ENCODE data around the gene TMPRSS6. TPM values are rescaled to one million over a fixed set of nuclear protein-coding genes. Genes with fewer than 3 reads are reported as not detected.
A peak's percentile ranks its signal among the peaks of the same experiment; 100 is the strongest.

Gene TMPRSS6
- total RNA-seq, 2 experiments from 2014 or later = 17.6 to 20.2 TPM

DNA sequence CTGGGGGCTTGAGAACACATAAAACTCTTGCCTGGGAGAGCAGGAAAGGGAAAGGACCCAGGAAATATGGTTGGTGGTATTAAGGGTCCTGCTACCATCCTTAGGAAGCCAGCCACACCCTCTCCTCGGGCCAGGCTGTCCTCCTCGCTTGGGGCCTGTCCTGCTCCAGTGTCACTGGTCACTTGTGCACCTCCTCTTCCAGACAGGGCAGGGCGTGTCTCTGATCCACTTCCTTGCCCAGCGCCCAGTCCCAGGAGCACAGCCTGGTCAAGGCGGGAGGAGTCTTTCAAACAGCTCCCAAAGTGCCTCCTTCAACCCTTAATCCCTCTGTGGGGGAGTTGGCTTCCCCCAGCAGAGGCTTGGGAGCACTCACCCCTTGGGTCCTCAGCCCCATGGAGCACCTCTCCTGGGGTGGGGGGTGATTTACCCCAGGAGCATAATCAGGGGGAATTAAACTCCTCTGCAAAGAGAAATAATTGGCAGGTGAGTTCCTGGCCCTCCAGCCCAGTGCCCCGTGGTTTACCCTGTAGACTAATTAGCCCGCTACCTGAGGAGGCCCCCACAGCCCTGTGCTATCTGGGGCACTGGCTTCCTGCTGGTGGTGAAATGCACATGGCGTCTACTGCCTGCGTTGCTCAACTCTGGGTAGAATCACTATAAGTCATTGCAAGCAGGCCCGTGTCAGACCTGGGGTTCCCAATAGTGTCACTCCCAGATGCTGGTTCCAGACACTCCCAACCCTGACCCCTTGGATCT, 8.0 kb downstream of the TMPRSS6 start:
- ChIA-PET CTCF (interaction anchor here (1.0 to 1.5 kb wide), 3 partner anchors 14 to 124 kb away, joined by 3 to 5 read pairs (median 4); no protein-coding TSS in a partner anchor), POLR2A (no interaction called here)
- Mint-ChIP-seq H3K4me3 (no peak overlapping the region), H3K27ac (no peak overlapping the region), H3K4me1 (peaks cover 23% of the 10 kb centered on the region), H3K9me3 (ENCODE audit: low read depth) (no peaks in the 10 kb centered on the region), H3K27me3 (peaks cover 10% of the 10 kb centered on the region), H3K36me3 (ENCODE audit: low read depth) (peaks cover 1% of the 10 kb centered on the region)
- ATAC-seq = no peak
- intact Hi-C loops (cut with DNase I, micrococcal nuclease) = no loop called here
- no peak for DNase-seq

DNA sequence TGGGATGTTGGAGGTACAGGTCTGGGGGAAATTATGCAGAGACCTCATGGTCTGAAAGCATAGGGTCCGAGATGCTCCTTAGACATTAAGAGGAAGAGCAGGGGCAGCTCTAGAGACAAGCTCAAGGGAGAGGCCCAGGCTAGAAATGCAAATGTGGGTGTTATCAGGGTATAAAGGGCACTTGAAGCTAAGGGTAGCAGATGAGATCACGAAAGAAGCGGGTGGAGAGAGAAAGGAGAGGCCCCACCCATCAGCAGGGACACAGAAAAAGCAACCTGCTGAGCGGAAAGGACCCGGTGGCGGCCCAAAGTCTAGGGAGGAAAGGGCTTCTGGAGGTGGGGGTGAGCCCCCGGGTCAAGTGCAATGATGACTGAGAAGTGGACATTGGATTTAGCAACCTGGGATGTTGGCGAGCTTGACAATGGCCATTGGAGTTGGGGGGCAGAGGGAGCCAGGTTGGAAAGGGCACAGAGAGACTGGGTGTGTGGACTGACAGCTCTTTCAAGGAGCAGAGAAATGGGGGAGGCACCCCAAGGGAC, 8.9 kb downstream of the TMPRSS6 start:
- Mint-ChIP-seq H3K9me3 (ENCODE audit: low read depth) (no peaks in the 10 kb centered on the region), H3K27me3 (peaks cover 11% of the 10 kb centered on the region), H3K27ac (no peak overlapping the region), H3K4me1 (peaks cover 24% of the 10 kb centered on the region), H3K4me3 (no peak overlapping the region), H3K36me3 (ENCODE audit: low read depth) (peaks cover 1% of the 10 kb centered on the region)
- CTCF ChIA-PET = interaction anchor here (0.6 to 1.5 kb wide), 4 partner anchors 13 to 422 kb away, joined by 3 to 5 read pairs (median 4); no protein-coding TSS in a partner anchor
- POLR2A ChIA-PET = interaction anchor here (1.2 kb wide), 1 partner anchor 22 kb away, joined by 3 read pairs; no protein-coding TSS in a partner anchor
- ATAC-seq (peak; percentile 63), DNase-seq (no peak)
- intact Hi-C loops (cut with DNase I, micrococcal nuclease) = no loop called here

DNA sequence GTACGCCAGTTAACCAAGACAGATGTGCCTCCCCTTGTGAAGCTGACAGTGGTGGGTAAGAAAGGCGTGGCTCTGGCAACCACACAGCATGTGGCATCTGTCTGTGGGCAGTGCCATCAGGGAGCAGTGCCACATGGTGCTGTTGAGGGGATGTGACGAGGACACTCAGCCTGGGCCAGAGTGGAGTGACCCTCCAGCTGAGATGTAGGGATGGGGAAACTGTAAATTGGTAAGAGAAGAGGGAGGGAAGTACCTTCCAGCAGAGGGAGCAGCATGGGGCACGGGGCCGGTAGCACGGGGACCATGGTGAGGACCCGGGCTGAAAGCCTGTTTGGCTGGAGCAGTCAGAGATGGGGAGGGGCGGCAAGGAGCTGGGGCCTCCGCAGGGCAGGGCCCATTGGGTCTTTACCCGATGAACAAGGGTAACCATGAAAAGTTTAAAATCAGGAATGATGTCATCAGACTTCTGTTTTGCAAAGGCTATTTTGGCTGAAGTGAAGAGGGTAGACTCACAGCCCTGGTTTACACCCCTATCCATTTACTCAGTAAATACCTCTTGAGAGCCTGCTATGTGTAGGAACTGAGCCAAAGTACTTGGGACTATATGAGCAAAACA, 10.4 kb downstream of the TMPRSS6 start:
- POLR2A ChIA-PET = no interaction called here
- H3K9me3 Mint-ChIP-seq (ENCODE audit: low read depth) = no peaks in the 10 kb centered on the region
- H3K27ac Mint-ChIP-seq = peak overlapping the region; percentile 64
- ATAC-seq (no peak), DNase-seq (no peak)
- CTCF ChIA-PET = interaction anchor here (0.5 to 1.0 kb wide), 5 partner anchors 14 to 33 kb away, joined by 3 read pairs; no protein-coding TSS in a partner anchor
- peaks cover 11% of the 10 kb centered on the region for H3K27me3 Mint-ChIP-seq
- peaks cover 38% of the 10 kb centered on the region for H3K4me1 Mint-ChIP-seq
- H3K4me3 Mint-ChIP-seq = no peak overlapping the region
- peaks cover 1% of the 10 kb centered on the region for H3K36me3 Mint-ChIP-seq (ENCODE audit: low read depth)
- intact Hi-C loops (cut with DNase I, micrococcal nuclease) = no loop called here

DNA sequence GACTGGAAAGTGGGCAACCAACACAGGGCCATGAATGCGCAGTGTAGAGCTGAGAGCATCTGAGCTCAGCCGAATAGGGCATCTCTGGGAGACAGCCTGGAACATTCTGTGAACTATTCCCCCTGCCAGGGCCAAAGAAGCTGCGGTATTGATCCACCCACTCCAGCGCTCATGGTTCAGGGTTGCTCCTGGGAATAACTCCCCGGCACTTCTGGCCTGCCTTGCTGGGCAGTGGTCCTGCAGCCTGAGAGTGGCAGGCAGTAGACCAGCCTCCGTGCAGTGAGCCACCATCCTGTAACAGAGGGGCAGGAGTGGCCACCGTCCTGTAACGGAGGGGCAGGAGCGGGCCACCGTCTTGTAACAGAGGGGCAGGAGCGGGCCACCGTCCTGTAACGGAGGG, 12.2 kb downstream of the TMPRSS6 start:
- CTCF ChIA-PET = no interaction called here
- ATAC-seq (no peak), DNase-seq (no peak)
- Mint-ChIP-seq H3K27ac (no peak overlapping the region), H3K36me3 (ENCODE audit: low read depth) (peaks cover 3% of the 10 kb centered on the region), H3K4me3 (no peak overlapping the region), H3K9me3 (ENCODE audit: low read depth) (no peaks in the 10 kb centered on the region), H3K27me3 (peaks cover 11% of the 10 kb centered on the region), H3K4me1 (peaks cover 37% of the 10 kb centered on the region)
- intact Hi-C loops (cut with DNase I, micrococcal nuclease) = no loop called here
- POLR2A ChIA-PET = no interaction called here

DNA sequence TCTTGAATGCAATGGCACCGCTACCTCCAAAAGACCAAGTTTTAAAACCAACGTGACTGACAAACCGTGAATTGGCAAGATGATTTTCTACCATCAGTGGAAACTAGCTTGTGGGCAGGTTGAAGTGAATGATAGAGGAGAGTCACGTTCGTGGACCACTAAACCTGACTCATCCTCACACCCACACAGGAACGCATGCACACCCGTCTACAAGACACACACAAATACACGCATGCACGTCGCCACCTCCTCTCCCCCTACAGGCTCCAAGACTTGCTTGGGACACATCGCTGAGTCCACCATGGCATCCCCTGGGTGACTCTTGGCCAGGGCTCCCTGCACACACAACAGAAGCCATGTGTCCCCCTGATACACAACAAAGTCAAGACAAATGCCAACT, 14.4 kb downstream of the TMPRSS6 start:
- POLR2A ChIA-PET = interaction anchor here (1.0 to 1.7 kb wide), 2 partner anchors 15 to 27 kb away, joined by 3 to 7 read pairs; no protein-coding TSS in a partner anchor
- peaks cover 31% of the 10 kb centered on the region for H3K4me1 Mint-ChIP-seq
- peak; percentile 87 for ATAC-seq

DNA sequence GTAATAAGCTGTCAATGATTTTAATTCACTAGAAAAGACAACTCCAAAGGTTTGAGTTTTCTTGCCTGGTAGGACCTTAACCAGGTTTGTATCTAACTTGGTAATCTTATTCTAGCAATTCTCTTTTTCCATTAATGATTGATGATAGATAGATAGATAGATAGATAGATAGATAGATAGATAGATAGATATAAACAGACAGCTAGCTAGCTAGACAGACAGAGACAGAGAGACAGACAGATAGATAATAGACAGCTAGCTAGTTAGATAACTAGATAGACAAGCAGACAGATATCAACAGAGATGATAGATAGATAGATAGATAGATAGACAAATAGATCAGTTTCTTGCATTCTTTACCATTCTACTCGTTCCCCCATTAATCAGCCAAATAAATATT, 15.3 kb downstream of the TMPRSS6 start:
- CTCF ChIA-PET = interaction anchor here (1.0 to 1.7 kb wide), 2 partner anchors 13 to 28 kb away, joined by 3 to 9 read pairs; no protein-coding TSS in a partner anchor
- intact Hi-C loops (cut with DNase I, micrococcal nuclease) = no loop called here
- Mint-ChIP-seq H3K9me3 (ENCODE audit: low read depth) (no peaks in the 10 kb centered on the region), H3K27me3 (peaks cover 11% of the 10 kb centered on the region), H3K4me1 (peaks cover 29% of the 10 kb centered on the region), H3K27ac (peak overlapping the region; percentile 79), H3K4me3 (no peak overlapping the region), H3K36me3 (ENCODE audit: low read depth) (peaks cover 3% of the 10 kb centered on the region)
- no peak for ATAC-seq
- POLR2A ChIA-PET = no interaction called here
- DNase-seq = no peak

More for the DNA sequence above, 14.4 kb downstream of the TMPRSS6 start:
- CTCF ChIA-PET = interaction anchor here (0.6 to 1.7 kb wide), 6 partner anchors 8 to 591 kb away, joined by 3 to 9 read pairs (median 3); no protein-coding TSS in a partner anchor
- H3K27ac Mint-ChIP-seq = peak overlapping the region; percentile 79
- no peak overlapping the region for H3K4me3 Mint-ChIP-seq
- intact Hi-C loops (cut with DNase I, micrococcal nuclease) = loop anchor here in 1 of 2 experiments (1.0 kb wide), 4 partner anchors 13 to 67 kb away; no protein-coding TSS in a partner anchor
- no peaks in the 10 kb centered on the region for H3K9me3 Mint-ChIP-seq (ENCODE audit: low read depth)
- H3K27me3 Mint-ChIP-seq = peaks cover 11% of the 10 kb centered on the region
- DNase-seq = peak; percentile 87
- peaks cover 3% of the 10 kb centered on the region for H3K36me3 Mint-ChIP-seq (ENCODE audit: low read depth)

DNA sequence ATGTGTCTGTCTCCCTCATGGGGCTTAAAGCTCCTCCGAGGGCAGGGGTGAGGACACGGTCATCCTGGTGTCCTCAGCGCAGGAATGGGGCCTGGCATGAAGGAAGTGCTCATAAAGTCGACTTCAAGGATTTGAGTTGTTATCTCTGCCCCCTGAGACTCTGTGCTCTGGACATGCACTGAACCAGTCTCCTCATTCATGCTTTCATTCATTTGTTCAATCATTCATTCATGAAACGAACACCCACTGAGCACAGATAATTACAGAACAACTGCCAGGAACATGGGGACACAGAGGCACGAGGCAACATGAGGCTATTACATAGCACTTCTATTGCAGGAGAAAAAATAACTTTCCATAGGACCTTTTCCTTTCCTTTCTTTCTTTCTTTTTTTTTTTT, 16.5 kb downstream of the TMPRSS6 start:
- CTCF ChIA-PET = interaction anchor here (1.0 kb wide), 1 partner anchor 35 kb away, joined by 3 read pairs; no protein-coding TSS in a partner anchor
- POLR2A ChIA-PET = interaction anchor here (0.6 kb wide), 1 partner anchor 709 kb away, joined by 9 read pairs; no protein-coding TSS in a partner anchor
- H3K4me3 Mint-ChIP-seq = no peak overlapping the region
- H3K27me3 Mint-ChIP-seq = peaks cover 8% of the 10 kb centered on the region
- H3K4me1 Mint-ChIP-seq = peaks cover 32% of the 10 kb centered on the region
- DNase-seq (no peak), ATAC-seq (no peak)
- peaks cover 4% of the 10 kb centered on the region for H3K36me3 Mint-ChIP-seq (ENCODE audit: low read depth)
- peak overlapping the region; percentile 63 for H3K27ac Mint-ChIP-seq
- intact Hi-C loops (cut with DNase I, micrococcal nuclease) = no loop called here
- H3K9me3 Mint-ChIP-seq (ENCODE audit: low read depth) = no peaks in the 10 kb centered on the region

DNA sequence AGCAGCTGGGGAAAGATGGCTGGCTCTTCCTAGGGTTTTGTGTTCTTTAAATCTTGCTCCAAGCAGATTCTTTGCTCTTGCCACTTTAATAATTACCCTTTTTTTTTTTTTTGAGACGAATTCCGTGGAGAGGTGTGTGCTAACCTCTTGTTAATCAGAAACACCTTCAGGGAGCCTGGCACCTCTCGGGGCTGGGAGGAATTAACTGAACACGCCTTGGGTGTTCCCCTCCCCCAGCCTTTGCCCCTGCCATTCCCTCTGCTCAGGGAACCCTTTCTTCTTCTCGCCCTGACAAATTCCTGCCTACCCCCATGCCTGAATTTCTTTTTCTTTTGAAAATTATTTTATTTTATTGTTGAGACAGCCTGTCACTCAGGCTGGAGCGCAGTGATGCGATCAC, 17.5 kb downstream of the TMPRSS6 start:
- intact Hi-C loops (cut with DNase I, micrococcal nuclease) = no loop called here
- Mint-ChIP-seq H3K27me3 (peaks cover 6% of the 10 kb centered on the region), H3K4me1 (peaks cover 37% of the 10 kb centered on the region), H3K4me3 (no peak overlapping the region), H3K36me3 (ENCODE audit: low read depth) (peaks cover 4% of the 10 kb centered on the region), H3K27ac (no peak overlapping the region), H3K9me3 (ENCODE audit: low read depth) (no peaks in the 10 kb centered on the region)
- POLR2A ChIA-PET = no interaction called here
- CTCF ChIA-PET = interaction anchor here (0.6 kb wide), 1 partner anchor 169 kb away, joined by 4 read pairs; no protein-coding TSS in a partner anchor
- DNase-seq (no peak), ATAC-seq (no peak)

DNA sequence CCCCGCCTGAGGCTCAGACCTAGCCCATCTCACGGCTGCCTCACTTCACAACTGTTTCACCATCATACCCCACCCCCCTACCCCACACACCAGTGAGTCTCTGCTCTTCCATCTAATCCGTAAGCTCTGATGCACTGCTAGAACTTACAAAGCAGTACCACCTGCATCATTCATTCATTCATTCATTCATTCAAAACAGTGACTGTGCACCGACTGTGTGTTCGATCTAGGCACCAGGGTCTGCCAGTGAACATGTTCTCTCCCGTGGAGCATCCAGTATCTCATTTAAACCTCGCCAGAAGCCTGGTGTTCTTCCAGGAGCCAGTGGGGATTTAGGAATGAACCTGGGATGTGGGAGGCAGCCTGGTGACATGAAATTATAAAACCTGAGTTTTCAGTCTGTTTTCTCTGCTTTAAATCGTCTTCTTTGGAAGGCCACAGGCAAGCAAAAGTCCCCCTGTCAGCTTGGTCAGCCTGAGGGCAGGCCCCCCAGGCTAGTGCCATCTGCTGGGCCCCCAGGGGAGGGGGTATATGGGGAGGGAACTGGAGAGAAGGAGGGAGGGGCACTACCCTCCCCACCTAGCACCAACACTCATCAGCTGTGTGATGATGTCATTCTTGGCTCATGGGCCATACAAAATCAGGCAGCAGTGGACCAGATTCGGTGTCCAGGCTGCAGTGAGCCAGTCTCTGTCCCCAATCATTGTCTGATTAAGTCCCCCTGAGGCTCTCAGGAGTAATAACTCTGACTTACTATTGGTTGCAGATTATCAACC, 18.4 kb downstream of the TMPRSS6 start:
- ATAC-seq (no peak), DNase-seq (no peak)
- Mint-ChIP-seq H3K36me3 (ENCODE audit: low read depth) (peaks cover 4% of the 10 kb centered on the region), H3K4me1 (peaks cover 36% of the 10 kb centered on the region), H3K4me3 (no peak overlapping the region), H3K9me3 (ENCODE audit: low read depth) (no peaks in the 10 kb centered on the region), H3K27ac (no peak overlapping the region), H3K27me3 (no peaks in the 10 kb centered on the region)
- intact Hi-C loops (cut with DNase I, micrococcal nuclease) = no loop called here
- CTCF ChIA-PET = interaction anchor here (0.6 to 1.4 kb wide), 2 partner anchors 12 to 220 kb away, joined by 3 read pairs; no protein-coding TSS in a partner anchor
- POLR2A ChIA-PET = no interaction called here

DNA sequence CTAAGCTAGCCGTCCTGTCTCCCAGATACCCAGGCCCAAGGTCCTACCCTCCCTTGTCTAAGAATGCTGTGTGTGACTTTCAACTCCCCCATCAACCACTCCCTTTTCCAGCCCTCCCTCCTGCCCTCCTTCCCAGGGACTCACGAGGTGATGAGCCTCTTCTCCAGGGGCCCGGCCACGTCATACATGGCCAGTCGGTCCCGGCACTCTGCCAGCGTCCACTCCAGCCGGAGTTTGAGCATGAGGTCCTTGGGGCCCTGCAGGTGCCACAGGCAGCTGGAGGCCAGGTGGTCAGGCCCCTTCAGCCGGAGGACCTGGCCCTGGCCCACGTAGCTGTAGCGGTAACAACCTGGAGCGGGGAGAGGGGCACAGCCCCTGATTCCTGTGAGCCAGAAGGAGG, 20.1 kb downstream of the TMPRSS6 start:
- intact Hi-C loops (cut with DNase I, micrococcal nuclease) = no loop called here
- peak overlapping the region; percentile 69 for H3K4me3 Mint-ChIP-seq
- H3K9me3 Mint-ChIP-seq (ENCODE audit: low read depth) = no peaks in the 10 kb centered on the region
- peaks cover 4% of the 10 kb centered on the region for H3K36me3 Mint-ChIP-seq (ENCODE audit: low read depth)
- DNase-seq (no peak), ATAC-seq (no peak)
- ChIA-PET POLR2A (no interaction called here), CTCF (interaction anchor here (1.4 to 1.6 kb wide), 2 partner anchors 10 to 110 kb away, joined by 3 to 5 read pairs; no protein-coding TSS in a partner anchor)
- H3K27me3 Mint-ChIP-seq = no peaks in the 10 kb centered on the region
- peaks cover 22% of the 10 kb centered on the region for H3K4me1 Mint-ChIP-seq
- peak overlapping the region; percentile 29 for H3K27ac Mint-ChIP-seq
